ENCODE results near the gene CCDC47.
A peak's percentile ranks its signal among the peaks of the same experiment; 100 is the strongest.
"Not testable (repeated sequence)": the region's sequence is repeated elsewhere in the genome, so short reads cannot be mapped to it uniquely, and the experiment has no call there.

CCDC47 gene

DNA sequence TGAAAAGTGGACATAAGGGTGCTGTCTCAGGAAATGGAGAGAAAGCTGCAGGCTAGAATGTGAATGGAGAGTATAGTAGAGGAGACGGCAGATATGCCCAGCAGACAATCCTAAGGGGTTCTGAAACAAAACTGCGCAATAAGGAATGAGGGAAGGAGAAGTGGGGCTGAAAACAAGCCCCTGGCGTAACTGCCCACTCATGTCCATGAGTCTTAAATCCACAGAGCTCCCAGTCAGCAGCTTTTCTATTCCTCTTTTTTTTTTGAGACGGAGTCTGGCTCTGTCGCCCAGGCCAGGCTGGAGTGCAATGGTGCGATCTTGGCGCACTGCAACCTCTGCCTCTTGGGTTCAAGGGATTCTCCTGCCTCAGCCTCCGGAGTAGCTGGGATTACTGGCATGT is 37.7 kb downstream of the CCDC47 start:
- DNase-seq (ENCODE audit: low read depth) = no peak

GRCh38 chr17:63722403-63722802 is 51.0 kb downstream of the CCDC47 start:
- no peak for DNase-seq (ENCODE audit: low read depth)

- not testable (repeated sequence) for DNase-seq (ENCODE audit: low read depth)
These were observed 53.2 kb downstream of the CCDC47 start for GRCh38 chr17:63720194-63720593.

GRCh38 chr17:63718988-63719387 is 54.4 kb downstream of the CCDC47 start:
- no peak for DNase-seq (ENCODE audit: low read depth)

- DNase-seq (ENCODE audit: low read depth) = no peak
These were observed 57.0 kb downstream of the CCDC47 start for GRCh38 chr17:63716426-63716825.

DNA sequence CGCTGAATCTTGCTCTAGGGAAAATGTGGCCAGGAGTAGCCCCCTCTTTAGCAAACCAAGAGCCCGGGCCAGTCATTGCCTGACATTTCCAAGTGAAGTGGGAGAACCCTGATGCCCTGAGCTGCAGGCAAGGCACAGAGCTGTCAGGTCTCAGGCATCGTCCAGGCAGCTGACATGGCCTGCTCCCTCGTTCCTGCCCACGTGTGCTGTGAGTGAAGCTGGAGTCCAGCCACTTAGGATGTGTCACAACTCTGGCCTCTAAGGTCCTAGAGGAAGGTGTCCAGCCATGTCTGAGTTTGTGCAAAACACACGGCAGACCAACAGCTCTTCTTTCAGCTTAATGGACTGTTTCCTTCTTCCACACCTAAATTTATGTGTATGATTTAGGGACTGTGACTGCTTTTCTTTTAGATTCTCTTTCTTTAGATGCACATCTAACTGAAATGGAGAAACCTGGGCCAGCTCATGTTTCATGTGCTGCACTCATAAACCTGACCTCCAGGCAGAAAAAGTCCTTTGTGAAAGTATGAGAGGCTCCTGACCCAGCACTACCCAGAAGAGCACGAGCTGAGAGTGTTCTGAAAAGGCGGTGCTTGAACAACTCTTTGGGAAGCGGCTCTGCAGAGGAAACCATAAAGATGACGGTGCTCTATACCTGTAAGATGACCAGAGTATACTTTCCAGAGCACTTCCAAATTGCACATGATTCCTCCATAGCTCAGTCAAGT is 58.7 kb downstream of the CCDC47 start:
- DNase-seq (ENCODE audit: low read depth) = peak; percentile 52

DNA sequence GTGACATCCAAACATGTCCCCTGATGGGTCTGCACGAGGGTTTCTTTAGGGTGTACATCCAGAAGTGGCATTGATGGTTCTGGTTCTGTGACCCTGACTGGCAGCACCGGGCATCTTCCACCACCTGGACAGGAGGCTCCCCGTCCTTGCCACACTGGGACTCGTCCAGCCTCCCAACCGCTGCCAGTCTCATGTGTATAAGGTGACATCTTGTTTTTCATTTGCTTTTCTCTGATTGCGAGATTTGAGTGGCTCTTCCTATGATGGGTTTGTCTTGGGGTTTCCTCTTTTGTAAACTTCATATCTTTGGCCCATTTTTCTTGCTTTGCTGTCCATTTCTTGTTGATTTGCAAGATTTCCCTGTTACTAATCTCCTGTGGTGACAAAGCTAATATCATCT is 64.3 kb downstream of the CCDC47 start:
- no peak for DNase-seq (ENCODE audit: low read depth)

DNA sequence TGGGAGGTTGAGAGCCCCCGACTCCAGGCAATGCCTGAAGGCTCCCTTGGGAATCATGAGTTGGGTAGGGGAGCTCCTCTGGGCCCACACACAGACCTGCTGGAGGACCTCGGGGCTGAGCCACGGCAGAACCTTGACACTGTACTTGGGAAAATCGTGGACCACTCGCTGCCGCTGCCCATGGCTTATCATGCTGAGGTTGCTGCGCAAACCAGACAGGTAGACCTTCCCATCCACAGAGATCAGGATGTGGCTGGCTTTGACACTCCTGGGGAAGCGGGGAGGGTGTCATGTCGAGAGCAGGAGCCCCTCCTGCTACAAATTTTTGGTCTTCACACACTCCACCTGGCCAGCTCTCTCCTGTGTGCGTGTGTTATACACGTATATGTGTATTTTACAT is 66.2 kb downstream of the CCDC47 start:
- no peak for DNase-seq (ENCODE audit: low read depth)

- DNase-seq (ENCODE audit: low read depth) = no peak
These were observed 66.9 kb downstream of the CCDC47 start for GRCh38 chr17:63706336-63707082.

GRCh38 chr17:63705657-63706056 is 67.7 kb downstream of the CCDC47 start:
- DNase-seq (ENCODE audit: low read depth) = no peak

DNA sequence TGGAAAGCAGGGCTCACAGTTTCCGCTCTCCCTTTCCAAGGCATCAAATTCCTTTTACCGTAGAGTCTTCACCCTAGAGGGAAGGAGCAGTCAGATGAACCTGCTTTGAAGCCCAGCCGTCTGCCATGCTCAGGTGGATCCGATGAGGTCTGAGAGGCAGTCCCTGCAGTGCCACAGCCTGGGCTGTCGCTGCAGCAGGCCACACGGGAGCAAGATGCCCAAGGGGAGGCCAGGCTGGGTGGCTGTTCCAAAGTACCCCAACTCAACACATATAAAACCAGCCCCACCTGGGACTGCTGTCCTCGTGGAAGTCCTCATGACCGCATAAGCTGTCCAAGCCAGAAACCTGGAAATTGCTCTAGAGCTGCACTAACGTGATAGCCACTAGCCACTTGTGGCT is 68.6 kb downstream of the CCDC47 start:
- no peak for DNase-seq (ENCODE audit: low read depth)

DNA sequence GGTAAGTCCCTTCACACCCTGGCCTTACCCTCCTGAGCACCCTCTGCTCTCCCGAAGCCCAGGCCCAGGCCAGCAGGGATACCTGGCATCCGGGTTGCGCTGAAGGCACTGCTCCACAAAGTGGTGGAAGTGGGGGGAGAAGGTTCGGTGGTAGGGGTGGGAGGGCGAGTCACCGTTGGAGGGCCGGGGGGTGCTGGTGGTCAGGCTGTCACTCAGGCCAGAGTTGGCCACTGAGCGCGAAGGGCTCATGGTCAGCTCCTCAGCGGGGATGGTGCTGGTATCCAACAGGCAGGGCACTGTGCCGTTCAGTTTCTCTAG is 69.2 kb downstream of the CCDC47 start:
- no peak for DNase-seq (ENCODE audit: low read depth)

GRCh38 chr17:63703556-63704258 is 69.7 kb downstream of the CCDC47 start:
- no peak for DNase-seq (ENCODE audit: low read depth)

DNA sequence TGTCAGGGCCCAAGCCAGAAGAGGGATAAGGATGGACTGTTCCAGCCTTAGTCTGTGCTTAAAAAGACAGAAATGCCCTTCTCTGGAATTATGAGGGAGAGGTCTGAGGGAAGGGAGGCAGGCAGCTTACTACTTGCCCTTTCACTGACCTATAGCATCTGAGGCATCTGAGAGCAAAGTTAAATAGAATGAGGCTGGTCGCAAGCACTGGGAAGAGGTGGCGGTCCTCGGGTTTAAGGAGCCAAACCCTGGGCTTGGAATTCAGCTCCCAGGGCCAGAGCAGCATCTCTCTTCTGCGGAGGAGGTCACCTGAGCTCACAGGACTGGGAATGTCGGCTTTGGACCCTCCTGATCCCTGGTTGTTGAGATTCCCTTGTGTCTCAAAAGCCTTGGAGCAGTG is 70.4 kb downstream of the CCDC47 start:
- DNase-seq (ENCODE audit: low read depth) = no peak

DNA sequence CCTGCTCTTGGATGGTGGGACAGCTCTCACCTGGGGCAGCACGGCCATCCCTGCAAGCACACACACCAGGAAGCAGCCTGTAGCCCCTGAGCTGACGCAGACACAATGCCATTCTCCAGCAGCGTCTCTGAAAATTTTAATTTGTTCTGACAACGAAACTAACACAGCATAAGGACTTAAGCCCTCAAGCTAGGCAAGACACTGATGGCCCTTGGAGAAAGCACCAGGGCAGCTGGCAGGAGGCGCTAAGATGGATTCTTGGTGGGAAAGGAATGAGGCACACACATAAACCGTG is 70.7 kb downstream of the CCDC47 start:
- DNase-seq (ENCODE audit: low read depth) = peak; percentile 24

GRCh38 chr17:63701868-63702720 is 71.3 kb downstream of the CCDC47 start:
- DNase-seq (ENCODE audit: low read depth) = no peak

GRCh38 chr17:63701456-63701820 is 72.0 kb downstream of the CCDC47 start:
- DNase-seq (ENCODE audit: low read depth) = no peak

GRCh38 chr17:63700528-63701455 is 72.6 kb downstream of the CCDC47 start:
- DNase-seq (ENCODE audit: low read depth) = peak; percentile 56

DNA sequence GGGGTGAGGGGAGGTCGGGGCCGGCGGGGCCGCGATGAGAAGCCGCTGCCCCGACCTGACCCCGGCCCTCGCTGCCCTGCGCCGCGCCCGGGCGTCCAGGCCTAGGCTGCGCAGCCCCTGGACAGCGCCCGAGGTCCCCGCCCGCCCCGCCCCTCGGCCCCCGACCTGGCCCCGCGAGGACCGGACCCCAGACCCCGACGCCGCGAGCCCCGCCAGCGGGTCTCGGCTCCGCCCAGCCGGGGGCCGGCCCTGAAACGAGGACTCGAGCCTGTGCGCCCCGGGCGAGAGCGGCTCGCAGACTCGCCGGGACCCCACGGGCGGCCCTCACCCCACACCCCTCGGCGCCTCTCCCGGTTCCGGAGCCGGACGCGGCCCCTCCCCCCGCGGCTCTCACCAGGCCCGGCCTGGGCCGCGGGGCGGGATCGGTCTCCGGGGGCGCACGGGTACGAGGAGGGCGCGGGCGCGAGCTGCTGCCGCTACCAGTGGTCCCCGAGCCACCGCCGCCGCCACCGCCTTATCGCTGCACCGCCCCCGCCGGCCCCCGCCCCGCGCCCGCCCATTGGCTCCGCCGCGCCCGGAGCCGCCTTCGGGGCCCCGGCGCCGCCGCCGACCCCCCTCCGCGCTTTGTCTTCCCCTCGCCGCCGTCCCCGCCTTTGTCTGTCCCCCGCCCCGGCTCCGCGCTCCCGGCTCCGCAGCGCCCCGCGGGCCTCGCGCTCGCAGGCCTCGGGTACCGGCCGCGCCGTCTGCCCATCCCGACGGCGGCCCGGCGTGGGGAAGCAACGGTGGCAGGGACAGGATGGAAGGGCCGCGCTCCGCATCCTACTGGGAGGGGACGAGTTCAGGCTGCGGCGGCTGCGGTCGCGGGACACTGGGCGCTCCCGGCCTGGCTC is 73.5 kb downstream of the CCDC47 start, which contains the start of gene LIMD2:
LIMD2 (minus strand) TSS at position 488 of the 890 bp plus-strand sequence. CDS start 827 bp downstream, outside the sequence.
- peak; percentile 56 for DNase-seq (ENCODE audit: low read depth)

All from EH (cell line).